CD4-positive, alpha-beta memory T cell (primary cell): ENCODE results near the gene ZBTB39. TPM values are rescaled to one million over a fixed set of nuclear protein-coding genes. Genes with fewer than 3 reads are reported as not detected.
A peak's percentile ranks its signal among the peaks of the same experiment; 100 is the strongest.

Source experiments
- CTCF ChIA-PET: fragments of 350-600 bp; sonication (Branson Sonifier 250); formaldehyde crosslinking; loops from one replicate; lab custom pipeline; 2021; ENCODE audit warnings: inconsistent platforms; ENCODE audit not compliant: partially characterized antibody; lab: Charles Lee
- POLR2A ChIA-PET: fragments of 350-600 bp; sonication (Branson Sonifier 250); formaldehyde crosslinking; loops from one replicate; lab custom pipeline; 2021; ENCODE audit not compliant: partially characterized antibody; lab: Charles Lee
- DNase-seq, 5 donors: peaks; one replicate each; pipeline versions ENCODE4 v3.0.0 to v3.0.0-alpha.2; 2020 to 2022; ENCODE audit warnings: mixed read lengths in 1 of 5
- H3K27ac ChIP-seq: one replicate; pipeline ENCODE4 v1.7.0; 2013; ENCODE audit warnings: low read depth, low read length
- H3K27me3 ChIP-seq: 2 replicates; pipeline ENCODE4 v1.7.0; 2013; ENCODE audit warnings: mild to moderate bottlenecking, low read length, moderate library complexity; ENCODE audit not compliant: insufficient read depth
- H3K36me3 ChIP-seq: 2 replicates; pipeline ENCODE4 v1.7.0; 2013; ENCODE audit warnings: mild to moderate bottlenecking, low read length, moderate library complexity; ENCODE audit not compliant: insufficient read depth
- H3K4me1 ChIP-seq: 2 replicates; pipeline ENCODE4 v1.7.0; 2013; ENCODE audit warnings: mild to moderate bottlenecking, low read length, moderate library complexity; ENCODE audit not compliant: insufficient read depth
- H3K4me3 ChIP-seq, 2 donors: one replicate each; pipeline ENCODE4 v1.7.0; 2013; ENCODE audit warnings: low read length in 2 of 2, mild to moderate bottlenecking in 1 of 2
- H3K9me3 ChIP-seq, 2 donors: one replicate each; pipeline ENCODE4 v1.7.0; 2013; ENCODE audit warnings: low read length in 2 of 2, control low read depth in 1 of 2; ENCODE audit not compliant: control insufficient read depth in 1 of 2
- H3K27ac Mint-ChIP-seq, 7 donors: one replicate each; pipeline ENCODE4 v1.8.0; 2020 to 2021; ENCODE audit warnings: mixed read lengths in 7 of 7, mild to moderate bottlenecking in 6 of 7, inconsistent platforms in 3 of 7, moderate library complexity in 3 of 7
- H3K27me3 Mint-ChIP-seq, 2 donors: one replicate each; pipeline ENCODE4 v1.8.0; 2020 to 2021; ENCODE audit warnings: mixed read lengths in 2 of 2
- H3K36me3 Mint-ChIP-seq, 2 donors: one replicate each; pipeline ENCODE4 v1.8.0; 2020 to 2021; ENCODE audit warnings: mixed read lengths in 2 of 2, inconsistent platforms in 1 of 2, mild to moderate bottlenecking in 1 of 2
- H3K4me1 Mint-ChIP-seq, 4 donors: one replicate each; pipeline ENCODE4 v1.8.0; 2020 to 2021; ENCODE audit warnings: mixed read lengths in 4 of 4, mild to moderate bottlenecking in 1 of 4
- H3K4me3 Mint-ChIP-seq, 8 donors: one replicate each; pipeline ENCODE4 v1.8.0; 2020 to 2021; ENCODE audit warnings: mixed read lengths in 8 of 8, mild to moderate bottlenecking in 7 of 8, moderate library complexity in 6 of 8, inconsistent platforms in 3 of 8
- H3K9me3 Mint-ChIP-seq, 8 donors: one replicate each; pipeline ENCODE4 v1.8.0; 2020 to 2021; ENCODE audit warnings: mixed read lengths in 8 of 8, mild to moderate bottlenecking in 5 of 8, inconsistent platforms in 3 of 8, moderate library complexity in 1 of 8
- intact Hi-C: fragments of 100-400 bp; cut with micrococcal nuclease; formaldehyde crosslinking; loops from one replicate; pipeline ENCODE4 v1.15.1; 2023
- polyA plus RNA-seq, 2 donors: library from polyadenylated mRNA; unstranded; fragments of 300-500 nt; fragmentation: Illumina TruSeq; gene quantifications; one replicate each; pipeline ENCODE4 v1.2.3, GENCODE V29; 2021
- total RNA-seq, 2 experiments: library from RNA; stranded (reverse); gene quantifications; one replicate each; pipeline ENCODE4 v1.2.3, GENCODE V29; 2021

ZBTB39 gene
- total and polyA plus RNA-seq, 4 experiments from 2014 or later: 0.98 to 12.2 (median 6.7) TPM

DNA sequence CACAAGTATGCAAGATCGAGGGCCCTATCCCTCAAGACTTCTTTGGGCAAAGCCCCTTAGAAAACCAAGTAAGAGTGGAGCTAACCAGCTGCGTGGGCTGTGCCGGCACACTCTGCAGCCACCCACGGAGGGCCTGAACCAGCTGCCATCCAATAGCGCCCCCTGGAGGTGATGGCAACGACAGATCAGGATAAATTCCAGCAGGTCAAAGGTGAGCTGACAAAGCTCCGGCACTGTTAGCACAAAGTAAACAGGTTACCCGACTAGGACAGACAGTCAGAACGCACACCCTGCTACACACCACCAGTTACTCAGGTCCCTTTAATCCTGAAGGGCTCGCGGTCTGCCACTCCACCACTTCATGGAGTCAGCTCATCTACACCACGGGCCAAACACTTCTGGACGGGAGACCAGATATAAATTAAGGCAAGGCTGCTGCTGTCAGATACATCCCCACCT, 4.9 kb downstream of the ZBTB39 start:
- Histone ChIP-seq H3K9me3 (no peaks in the 10 kb centered on the region), H3K4me3 (no peak overlapping the region), H3K27me3 (no peaks in the 10 kb centered on the region), H3K4me1 (peaks cover 33% of the 10 kb centered on the region), H3K36me3 (peaks cover 45% of the 10 kb centered on the region), H3K27ac (no peak overlapping the region)
- peak overlapping the region in 5 of 7 donors; percentile 42 to 69 (median 52) for H3K27ac Mint-ChIP-seq
- peaks cover 30 to 71% (median 48%) of the 10 kb centered on the region in 4 donors for H3K4me1 Mint-ChIP-seq
- intact Hi-C loops: no loop called here
- H3K4me3 Mint-ChIP-seq: peak overlapping the region in 3 of 8 donors; percentile 29 to 43 (median 29)
- POLR2A ChIA-PET: interaction anchor here (1.4 kb wide), 1 partner anchor 111 kb away, joined by 3 read pairs; no protein-coding TSS in a partner anchor
- CTCF ChIA-PET: interaction anchor here (0.6 to 15.8 kb wide), 20 partner anchors 9 to 371 kb away, joined by 3 to 226 read pairs (median 6); partner anchors contain the start of genes BAZ2A, PRIM1, STAT6 and TAC3
- DNase-seq: peak; percentile 64 to 71 (median 68)
- peaks cover 48 to 72% of the 10 kb centered on the region in 2 donors for H3K36me3 Mint-ChIP-seq
- no peaks in the 10 kb centered on the region for H3K9me3 Mint-ChIP-seq
- H3K27me3 Mint-ChIP-seq: no peaks in the 10 kb centered on the region

DNA sequence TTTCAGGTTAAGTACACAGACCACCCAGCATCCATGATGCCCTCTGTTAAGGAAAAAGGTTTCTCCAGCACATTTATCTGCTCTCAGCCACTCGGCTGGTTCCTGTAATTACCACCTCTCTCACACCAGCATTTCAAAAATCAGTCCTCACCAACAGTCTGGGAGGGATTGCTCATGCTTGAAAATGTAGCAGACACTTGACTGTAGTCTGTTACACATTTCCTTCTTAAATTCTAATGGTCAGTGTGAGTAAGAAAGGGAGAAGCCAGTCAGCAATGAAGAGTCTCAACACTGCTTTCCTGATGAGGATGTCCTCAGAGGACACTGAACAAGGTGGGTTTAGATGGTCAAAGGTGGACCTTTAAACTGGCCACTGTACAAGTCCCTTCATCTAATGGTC, 6.0 kb downstream of the ZBTB39 start:
- intact Hi-C loops: no loop called here
- Histone ChIP-seq H3K4me3 (no peak overlapping the region), H3K9me3 (no peaks in the 10 kb centered on the region), H3K4me1 (peaks cover 29% of the 10 kb centered on the region), H3K36me3 (peaks cover 45% of the 10 kb centered on the region), H3K27me3 (no peaks in the 10 kb centered on the region), H3K27ac (no peak overlapping the region)
- H3K27me3 Mint-ChIP-seq: no peaks in the 10 kb centered on the region
- POLR2A ChIA-PET: no interaction called here
- peak overlapping the region in 1 of 7 donors; percentile 23 for H3K27ac Mint-ChIP-seq
- no peaks in the 10 kb centered on the region for H3K9me3 Mint-ChIP-seq
- CTCF ChIA-PET: interaction anchor here (2.2 to 15.8 kb wide), 3 partner anchors 10 to 62 kb away, joined by 15 to 226 read pairs (median 51); no protein-coding TSS in a partner anchor
- peaks cover 48 to 77% of the 10 kb centered on the region in 2 donors for H3K36me3 Mint-ChIP-seq
- no peak overlapping the region for H3K4me3 Mint-ChIP-seq
- no peak for DNase-seq
- H3K4me1 Mint-ChIP-seq: peaks cover 27 to 65% (median 44%) of the 10 kb centered on the region in 4 donors

DNA sequence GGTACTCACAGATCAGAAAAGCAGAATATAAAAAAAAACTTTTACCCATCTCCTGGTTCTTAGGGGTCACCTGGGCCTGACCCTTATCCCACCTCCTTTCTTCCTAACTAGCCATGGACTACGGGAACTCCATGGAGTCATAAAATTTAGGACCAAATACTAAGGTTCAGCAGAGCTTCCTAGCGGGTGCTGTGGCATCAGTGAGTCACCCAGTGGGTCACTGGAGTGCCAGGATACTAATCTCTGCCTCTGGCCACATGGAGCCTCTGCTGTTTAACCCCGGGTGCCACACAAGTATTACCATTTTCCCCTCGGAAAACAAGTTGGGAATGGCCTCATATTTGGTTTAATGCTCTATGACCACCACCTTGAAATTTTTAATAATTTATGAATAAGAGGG, 6.9 kb downstream of the ZBTB39 start:
- POLR2A ChIA-PET: no interaction called here

DNA sequence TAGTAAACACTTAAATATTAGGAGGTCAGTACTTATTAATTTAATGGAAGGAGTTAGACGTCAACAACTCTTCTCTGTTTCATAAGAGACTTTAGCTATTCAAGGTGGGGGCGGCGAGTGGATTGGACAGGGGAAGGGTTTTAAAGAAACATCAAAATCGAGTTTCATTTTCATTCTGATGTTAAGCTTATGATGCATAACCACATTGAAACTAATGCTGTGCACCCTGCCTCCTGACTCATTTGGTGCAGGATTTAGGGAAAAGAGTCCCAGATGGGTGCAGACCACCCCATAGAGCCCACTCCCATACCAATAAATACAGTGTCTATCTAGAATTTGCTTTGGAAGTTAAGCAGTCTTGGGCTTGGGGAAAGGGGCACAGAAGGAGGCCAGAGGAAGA, 7.4 kb downstream of the ZBTB39 start:
- H3K4me3 ChIP-seq: no peak overlapping the region
- peaks cover 41% of the 10 kb centered on the region for H3K36me3 ChIP-seq
- Mint-ChIP-seq H3K27ac (peak overlapping the region in 6 of 7 donors; percentile 39 to 85 (median 74)), H3K36me3 (peaks cover 43 to 67% of the 10 kb centered on the region in 2 donors), H3K4me3 (peak overlapping the region in 1 of 8 donors; percentile 36), H3K27me3 (no peaks in the 10 kb centered on the region), H3K9me3 (no peaks in the 10 kb centered on the region), H3K4me1 (peaks cover 21 to 51% (median 34%) of the 10 kb centered on the region in 4 donors)
- H3K27ac ChIP-seq: no peak overlapping the region
- no peak for DNase-seq
- peaks cover 21% of the 10 kb centered on the region for H3K4me1 ChIP-seq
- no peaks in the 10 kb centered on the region for H3K9me3 ChIP-seq
- H3K27me3 ChIP-seq: no peaks in the 10 kb centered on the region
- CTCF ChIA-PET: interaction anchor here (7.1 to 15.8 kb wide), 2 partner anchors 11 to 64 kb away, joined by 51 to 226 read pairs; no protein-coding TSS in a partner anchor
- POLR2A ChIA-PET: no interaction called here
- intact Hi-C loops: no loop called here

More for the DNA sequence above, 6.9 kb downstream of the ZBTB39 start:
- H3K27ac ChIP-seq: no peak overlapping the region
- H3K27me3 Mint-ChIP-seq: no peaks in the 10 kb centered on the region
- intact Hi-C loops: no loop called here
- H3K36me3 ChIP-seq: peaks cover 45% of the 10 kb centered on the region
- no peak for DNase-seq
- CTCF ChIA-PET: interaction anchor here (7.1 to 15.8 kb wide), 2 partner anchors 12 to 63 kb away, joined by 51 to 226 read pairs; no protein-coding TSS in a partner anchor
- peak overlapping the region in 5 of 7 donors; percentile 29 to 85 (median 73) for H3K27ac Mint-ChIP-seq
- H3K4me3 ChIP-seq: no peak overlapping the region
- H3K4me1 ChIP-seq: peaks cover 21% of the 10 kb centered on the region
- no peaks in the 10 kb centered on the region for H3K9me3 ChIP-seq
- H3K27me3 ChIP-seq: no peaks in the 10 kb centered on the region
- H3K9me3 Mint-ChIP-seq: no peaks in the 10 kb centered on the region
- H3K36me3 Mint-ChIP-seq: peaks cover 48 to 72% of the 10 kb centered on the region in 2 donors
- H3K4me1 Mint-ChIP-seq: peaks cover 23 to 55% (median 36%) of the 10 kb centered on the region in 4 donors
- no peak overlapping the region for H3K4me3 Mint-ChIP-seq

DNA sequence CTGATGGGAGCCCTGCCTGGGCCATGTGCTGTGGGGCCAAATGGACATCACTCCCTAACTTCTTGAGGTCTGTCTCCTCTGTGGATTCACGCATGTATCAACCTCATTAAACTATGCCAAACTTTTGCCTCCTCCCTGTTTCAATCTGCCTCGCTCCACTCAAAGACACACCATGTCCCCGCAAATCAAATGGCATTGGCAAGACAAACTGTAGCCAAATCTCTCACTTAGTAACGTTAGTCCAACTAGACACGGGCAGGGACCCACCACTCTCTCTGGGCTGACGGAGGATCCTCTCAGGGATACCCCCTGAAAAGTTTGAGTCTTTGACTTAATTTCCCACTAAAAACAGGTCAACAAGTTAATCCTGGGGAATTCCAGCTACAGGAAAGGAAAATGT, 8.0 kb downstream of the ZBTB39 start:
- intact Hi-C loops: no loop called here
- peaks cover 37 to 60% of the 10 kb centered on the region in 2 donors for H3K36me3 Mint-ChIP-seq
- POLR2A ChIA-PET: no interaction called here
- CTCF ChIA-PET: interaction anchor here (2.1 to 15.8 kb wide), 3 partner anchors 11 to 240 kb away, joined by 7 to 226 read pairs (median 51); no protein-coding TSS in a partner anchor
- peaks cover 21% of the 10 kb centered on the region for H3K4me1 ChIP-seq
- no peak overlapping the region for H3K4me3 Mint-ChIP-seq
- H3K27me3 ChIP-seq: no peaks in the 10 kb centered on the region
- H3K4me3 ChIP-seq: no peak overlapping the region
- peaks cover 34% of the 10 kb centered on the region for H3K36me3 ChIP-seq
- no peaks in the 10 kb centered on the region for H3K9me3 Mint-ChIP-seq
- H3K27ac Mint-ChIP-seq: peak overlapping the region in 4 of 7 donors; percentile 15 to 85 (median 76)
- H3K9me3 ChIP-seq: no peaks in the 10 kb centered on the region
- DNase-seq: no peak
- H3K4me1 Mint-ChIP-seq: peaks cover 18 to 45% (median 32%) of the 10 kb centered on the region in 4 donors
- no peak overlapping the region for H3K27ac ChIP-seq
- no peaks in the 10 kb centered on the region for H3K27me3 Mint-ChIP-seq

DNA sequence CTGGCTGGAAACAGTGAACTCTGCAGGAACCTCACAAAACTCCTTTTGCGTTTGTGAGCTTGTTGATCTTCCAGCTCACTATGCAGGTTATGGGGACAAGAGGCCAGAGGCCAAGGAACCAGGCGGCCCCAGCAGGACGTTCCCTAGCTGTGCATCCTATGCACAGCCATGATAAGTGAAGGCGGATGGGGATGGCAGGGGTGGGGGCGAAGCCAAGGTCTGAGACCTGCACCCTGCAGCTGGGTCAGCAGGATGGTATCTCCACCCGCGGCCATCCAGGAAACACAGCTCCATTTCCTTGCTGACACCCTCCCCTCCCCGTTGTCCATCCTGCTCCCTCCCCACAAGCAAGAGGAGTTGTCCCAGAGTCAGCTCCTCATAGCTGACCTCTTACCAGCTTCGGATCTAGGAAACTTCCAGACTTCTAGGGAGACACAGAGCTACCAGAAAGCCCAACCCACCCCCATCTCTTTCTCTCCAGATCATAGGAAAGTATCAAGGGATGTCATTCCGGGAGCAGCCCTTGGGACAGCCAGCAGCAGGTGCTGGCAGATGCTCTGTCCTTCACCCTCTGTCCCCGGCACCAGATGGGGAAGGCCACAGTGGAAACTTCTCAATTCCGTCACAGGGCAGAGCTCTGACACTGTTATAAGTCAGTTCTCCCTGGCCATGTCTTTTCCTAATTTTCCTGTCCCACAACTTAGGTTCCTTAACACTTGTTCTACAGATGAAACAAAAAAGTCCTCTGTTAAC, 9.4 kb downstream of the ZBTB39 start:
- H3K9me3 ChIP-seq: no peaks in the 10 kb centered on the region
- CTCF ChIA-PET: interaction anchor here (0.9 to 2.1 kb wide), 5 partner anchors 8 to 238 kb away, joined by 3 to 10 read pairs (median 5); partner anchors contain the start of gene LRP1
- intact Hi-C loops: no loop called here
- peaks cover 18 to 37% (median 28%) of the 10 kb centered on the region in 4 donors for H3K4me1 Mint-ChIP-seq
- H3K27ac ChIP-seq: no peak overlapping the region
- no peak for DNase-seq
- peaks cover 30 to 47% of the 10 kb centered on the region in 2 donors for H3K36me3 Mint-ChIP-seq
- H3K27me3 Mint-ChIP-seq: no peaks in the 10 kb centered on the region
- H3K4me1 ChIP-seq: peaks cover 17% of the 10 kb centered on the region
- H3K9me3 Mint-ChIP-seq: no peaks in the 10 kb centered on the region
- peaks cover 21% of the 10 kb centered on the region for H3K36me3 ChIP-seq
- POLR2A ChIA-PET: no interaction called here
- H3K4me3 ChIP-seq: no peak overlapping the region
- no peaks in the 10 kb centered on the region for H3K27me3 ChIP-seq
- H3K4me3 Mint-ChIP-seq: no peak overlapping the region
- peak overlapping the region in 1 of 7 donors; percentile 15 for H3K27ac Mint-ChIP-seq
